T-helper 2 cell treated with Interferon-gamma antibody and Interleukin-4, amounts not matched to agents 5 μg/mL and 100 μg/mL, for 36 hours (primary cell): ENCODE results near the gene PDE11A.

ENCODE experiments used
- DNase-seq: peaks from one replicate; pipeline ENCODE4 v3.0.0; 2021; ENCODE audit warnings: low spot score
- H3K27ac Mint-ChIP-seq: one replicate; pipeline ENCODE4 v1.8.0; 2021; ENCODE audit warnings: mild to moderate bottlenecking, mixed read lengths
- H3K27me3 Mint-ChIP-seq: one replicate; pipeline ENCODE4 v1.8.0; 2021; ENCODE audit warnings: low read depth, mixed read lengths
- H3K36me3 Mint-ChIP-seq: one replicate; pipeline ENCODE4 v1.8.0; 2021; ENCODE audit warnings: low read depth, mixed read lengths
- H3K4me1 Mint-ChIP-seq: one replicate; pipeline ENCODE4 v1.8.0; 2021; ENCODE audit warnings: low read depth, mixed read lengths
- H3K4me3 Mint-ChIP-seq: one replicate; pipeline ENCODE4 v1.8.0; 2022; ENCODE audit warnings: mild to moderate bottlenecking, moderate library complexity, mixed read lengths
- H3K9me3 Mint-ChIP-seq: one replicate; pipeline ENCODE4 v1.8.0; 2021; ENCODE audit warnings: mixed read lengths

Gene PDE11A

GRCh38 chr2:177584030-177584692 lies 488.4 kb downstream of the PDE11A start:
- no peak overlapping the region for H3K27ac Mint-ChIP-seq
- no peaks in the 10 kb centered on the region for H3K4me1 Mint-ChIP-seq
- H3K4me3 Mint-ChIP-seq, result no peak overlapping the region
- no peak for DNase-seq
- H3K9me3 Mint-ChIP-seq, result no peaks in the 10 kb centered on the region
- H3K27me3 Mint-ChIP-seq, result peaks cover 4% of the 10 kb centered on the region
- no peaks in the 10 kb centered on the region for H3K36me3 Mint-ChIP-seq

DNA sequence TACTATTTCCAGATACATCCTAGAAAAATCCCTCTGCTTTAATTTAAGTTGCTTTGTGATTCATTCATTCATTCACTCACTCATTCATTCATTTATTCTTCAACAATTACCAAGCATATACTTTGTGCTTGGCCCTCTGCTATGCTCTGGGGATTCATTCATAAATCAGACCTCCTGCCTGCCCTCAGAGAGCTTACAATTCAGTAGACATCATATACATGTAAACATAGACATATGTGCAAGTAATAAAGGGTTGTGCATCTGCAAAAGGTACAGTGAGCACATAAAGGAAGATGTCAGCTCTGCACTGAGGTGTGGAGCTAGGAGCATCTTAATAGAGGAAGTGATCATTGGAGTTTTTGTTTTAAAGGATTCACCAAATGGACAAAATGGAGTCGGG lies 490.6 kb downstream of the PDE11A start:
- Mint-ChIP-seq H3K36me3 (no peaks in the 10 kb centered on the region), H3K4me3 (no peak overlapping the region), H3K27me3 (no peaks in the 10 kb centered on the region), H3K9me3 (no peaks in the 10 kb centered on the region), H3K27ac (no peak overlapping the region), H3K4me1 (no peaks in the 10 kb centered on the region)
- DNase-seq, result no peak

DNA sequence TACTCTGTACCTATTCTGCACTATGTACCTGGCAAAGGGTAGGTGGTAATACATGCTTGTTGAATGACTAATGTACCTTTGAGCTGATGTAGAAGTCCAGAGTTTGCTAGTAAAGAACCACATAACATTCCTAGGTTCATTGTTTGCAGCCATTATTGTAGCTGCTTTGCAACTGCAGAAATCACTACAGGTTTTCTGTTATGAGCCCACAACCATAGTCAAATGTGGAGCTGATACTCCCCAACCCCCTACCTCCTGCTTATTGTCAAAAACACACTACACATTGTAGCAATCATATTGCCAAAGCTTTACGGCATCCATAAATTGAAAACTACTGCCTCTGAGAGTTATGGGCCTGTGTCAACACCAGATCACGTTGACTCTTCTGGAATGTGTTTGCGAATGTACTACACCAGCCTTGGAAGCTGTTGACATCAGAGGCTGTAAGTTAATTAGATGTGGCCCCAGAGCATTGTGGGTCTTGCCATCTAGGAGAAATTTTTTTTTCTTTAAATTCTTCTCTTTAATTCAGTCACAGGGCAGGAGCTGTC lies 493.0 kb downstream of the PDE11A start:
- no peak overlapping the region for H3K27ac Mint-ChIP-seq
- no peak overlapping the region for H3K4me3 Mint-ChIP-seq
- no peaks in the 10 kb centered on the region for H3K9me3 Mint-ChIP-seq
- no peaks in the 10 kb centered on the region for H3K27me3 Mint-ChIP-seq
- H3K4me1 Mint-ChIP-seq, result no peaks in the 10 kb centered on the region
- DNase-seq, result no peak
- no peaks in the 10 kb centered on the region for H3K36me3 Mint-ChIP-seq

DNA sequence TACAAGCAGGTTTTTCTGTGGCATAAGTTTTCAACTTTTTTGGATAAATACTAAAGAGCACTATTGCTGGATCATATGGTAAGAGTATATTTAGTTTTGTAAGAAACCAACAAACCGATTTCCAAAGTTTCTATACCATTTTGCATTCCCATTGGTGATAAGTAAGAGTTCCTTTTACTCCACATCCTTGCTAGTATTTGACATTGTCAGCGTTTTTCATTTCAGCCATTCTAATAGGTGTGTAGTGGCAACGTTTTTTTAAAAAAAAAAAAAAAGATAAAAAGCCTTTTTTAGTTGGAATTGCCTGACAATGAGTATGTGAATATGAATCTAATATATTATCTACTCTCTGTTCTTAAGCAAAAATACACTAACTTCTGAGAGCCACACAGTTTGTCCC lies 494.1 kb downstream of the PDE11A start:
- Mint-ChIP-seq H3K27me3 (no peaks in the 10 kb centered on the region), H3K4me3 (no peak overlapping the region), H3K4me1 (no peaks in the 10 kb centered on the region), H3K27ac (no peak overlapping the region), H3K36me3 (no peaks in the 10 kb centered on the region), H3K9me3 (no peaks in the 10 kb centered on the region)
- DNase-seq, result no peak

GRCh38 chr2:177577075-177577474 lies 495.5 kb downstream of the PDE11A start:
- no peaks in the 10 kb centered on the region for H3K4me1 Mint-ChIP-seq
- DNase-seq, result no peak
- no peak overlapping the region for H3K27ac Mint-ChIP-seq
- no peaks in the 10 kb centered on the region for H3K9me3 Mint-ChIP-seq
- no peak overlapping the region for H3K4me3 Mint-ChIP-seq
- H3K36me3 Mint-ChIP-seq, result no peaks in the 10 kb centered on the region
- H3K27me3 Mint-ChIP-seq, result no peaks in the 10 kb centered on the region

DNA sequence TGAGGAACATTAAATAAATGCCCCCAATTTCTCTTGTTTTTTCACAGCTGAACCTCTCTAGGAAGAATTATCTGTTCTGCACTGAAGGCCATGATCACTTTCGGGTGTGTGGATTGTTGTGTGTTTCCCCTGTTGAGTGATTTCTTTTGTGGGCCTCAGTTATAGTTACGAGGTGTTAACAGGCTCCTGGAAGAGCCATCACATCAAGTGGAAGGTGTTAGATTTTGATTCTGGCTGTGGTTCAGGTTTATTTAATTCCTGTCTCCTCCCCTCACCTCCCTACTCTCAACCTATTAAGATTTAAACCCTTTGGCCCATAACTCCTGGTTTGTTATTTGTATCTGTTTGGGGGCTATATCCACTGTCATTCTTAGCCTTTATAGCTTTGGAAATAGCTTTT lies 497.2 kb downstream of the PDE11A start:
- H3K9me3 Mint-ChIP-seq, result no peaks in the 10 kb centered on the region
- DNase-seq, result no peak
- no peaks in the 10 kb centered on the region for H3K27me3 Mint-ChIP-seq
- no peak overlapping the region for H3K27ac Mint-ChIP-seq
- H3K4me3 Mint-ChIP-seq, result no peak overlapping the region
- no peaks in the 10 kb centered on the region for H3K4me1 Mint-ChIP-seq
- no peaks in the 10 kb centered on the region for H3K36me3 Mint-ChIP-seq

- no peaks in the 10 kb centered on the region for H3K4me1 Mint-ChIP-seq
- no peak for DNase-seq
Observed at GRCh38 chr2:177574356-177574755, 498.2 kb downstream of the PDE11A start.

More at GRCh38 chr2:177574356-177574755, 498.2 kb downstream of the PDE11A start:
- Mint-ChIP-seq H3K9me3 (no peaks in the 10 kb centered on the region), H3K27me3 (no peaks in the 10 kb centered on the region), H3K36me3 (no peaks in the 10 kb centered on the region), H3K4me3 (no peak overlapping the region), H3K27ac (no peak overlapping the region)
